ENCODE results near the gene RGS2. TPM values are rescaled to one million over a fixed set of nuclear protein-coding genes. Genes with fewer than 3 reads are reported as not detected.

The RGS2 gene
- total and polyA plus RNA-seq, 5 experiments from 2014 or later, result 9.7 to 74.8 (median 19.3) TPM

DNA sequence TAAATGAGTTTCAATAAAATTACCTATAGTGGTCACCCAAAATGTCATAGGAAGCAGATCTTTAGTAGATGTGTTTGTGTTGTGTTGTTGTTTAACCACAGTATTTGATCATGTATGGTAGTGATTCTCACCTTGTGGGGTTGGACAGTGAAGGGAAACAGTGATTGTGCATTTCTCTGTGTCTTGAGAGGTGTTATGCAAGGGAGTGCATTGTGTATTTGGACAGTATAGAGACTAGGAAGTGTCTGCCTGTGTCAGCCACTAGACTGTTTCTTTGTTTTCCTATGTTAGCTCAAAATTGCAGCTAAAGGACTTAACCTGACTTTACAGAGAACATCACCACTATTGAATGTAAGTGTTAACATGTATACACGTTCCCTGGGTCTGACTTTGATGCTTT, 6.0 kb downstream of the RGS2 start:
- DNase-seq (no peak), ATAC-seq (no peak)
- peaks cover 0 to 11% (median 4%) of the 10 kb centered on the region in 4 donors for H3K4me1 Mint-ChIP-seq
- POLR2A ChIA-PET, result no interaction called here
- H3K4me3 Mint-ChIP-seq, result no peak overlapping the region
- H3K27ac Mint-ChIP-seq, result peak overlapping the region in 1 of 10 donors; percentile 13
- no peaks in the 10 kb centered on the region for H3K9me3 Mint-ChIP-seq
- H3K27me3 Mint-ChIP-seq, result peaks cover 0 to 3% (median 0%) of the 10 kb centered on the region in 5 donors
- H3K36me3 Mint-ChIP-seq, result peaks cover 0 to 4% (median 0%) of the 10 kb centered on the region in 3 donors

DNA sequence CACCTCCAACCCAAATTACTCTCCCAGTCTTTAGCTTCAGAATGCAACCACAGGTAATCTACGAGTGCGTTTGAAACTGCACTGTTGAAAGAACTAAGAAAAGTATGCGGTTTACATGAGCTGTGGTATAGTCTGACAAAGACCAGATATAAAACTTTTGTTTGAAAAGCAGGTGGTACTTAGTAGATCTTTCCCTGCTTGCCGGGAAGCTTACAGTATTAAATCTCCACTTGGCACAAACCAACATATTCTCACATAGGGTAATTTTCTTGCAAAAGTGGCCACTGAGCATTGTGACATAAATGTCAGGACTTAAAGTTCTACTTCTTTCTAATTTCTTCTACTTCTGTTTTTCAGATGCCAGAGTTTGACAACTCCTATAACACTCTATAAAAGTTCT, 8.4 kb downstream of the RGS2 start:
- peaks cover 0 to 3% (median 0%) of the 10 kb centered on the region in 5 donors for H3K27me3 Mint-ChIP-seq
- no peak for DNase-seq
- H3K9me3 Mint-ChIP-seq, result no peaks in the 10 kb centered on the region

GRCh38 chr1:192821296-192821695, 12.5 kb downstream of the RGS2 start:
- no peaks in the 10 kb centered on the region for H3K4me1 Mint-ChIP-seq
- POLR2A ChIA-PET, result no interaction called here
- no peak for DNase-seq
- no peaks in the 10 kb centered on the region for H3K9me3 Mint-ChIP-seq
- no peak overlapping the region for H3K27ac Mint-ChIP-seq
- no peak overlapping the region for H3K4me3 Mint-ChIP-seq
- ATAC-seq, result no peak
- H3K27me3 Mint-ChIP-seq, result peaks cover 0 to 7% (median 0%) of the 10 kb centered on the region in 5 donors
- H3K36me3 Mint-ChIP-seq, result no peaks in the 10 kb centered on the region

More for the DNA sequence above, 8.4 kb downstream of the RGS2 start:
- POLR2A ChIA-PET, result no interaction called here
- no peak overlapping the region for H3K27ac Mint-ChIP-seq
- ATAC-seq, result no peak
- H3K4me1 Mint-ChIP-seq, result no peaks in the 10 kb centered on the region
- H3K4me3 Mint-ChIP-seq, result no peak overlapping the region
- H3K36me3 Mint-ChIP-seq, result no peaks in the 10 kb centered on the region

- no peaks in the 10 kb centered on the region for H3K36me3 Mint-ChIP-seq
- no peak for ATAC-seq
- no peaks in the 10 kb centered on the region for H3K4me1 Mint-ChIP-seq
- no peak overlapping the region for H3K27ac Mint-ChIP-seq
- no peaks in the 10 kb centered on the region for H3K9me3 Mint-ChIP-seq
- H3K4me3 Mint-ChIP-seq, result no peak overlapping the region
- POLR2A ChIA-PET, result no interaction called here
- no peak for DNase-seq
- peaks cover 0 to 13% (median 4%) of the 10 kb centered on the region in 5 donors for H3K27me3 Mint-ChIP-seq
Observed at GRCh38 chr1:192824511-192824910, 15.7 kb downstream of the RGS2 start.

- DNase-seq, result no peak
- Mint-ChIP-seq H3K27me3 (peaks cover 0 to 15% (median 8%) of the 10 kb centered on the region in 5 donors), H3K27ac (no peak overlapping the region), H3K36me3 (no peaks in the 10 kb centered on the region), H3K4me1 (peaks cover 0 to 2% (median under 1%) of the 10 kb centered on the region in 4 donors), H3K4me3 (no peak overlapping the region), H3K9me3 (no peaks in the 10 kb centered on the region)
- POLR2A ChIA-PET, result no interaction called here
- no peak for ATAC-seq
Observed at GRCh38 chr1:192826791-192827546, 18.1 kb downstream of the RGS2 start.

GRCh38 chr1:192830595-192831246, 21.9 kb downstream of the RGS2 start:
- DNase-seq (no peak), ATAC-seq (no peak)
- no peak overlapping the region for H3K27ac Mint-ChIP-seq
- H3K27me3 Mint-ChIP-seq, result peaks cover 0 to 13% (median 8%) of the 10 kb centered on the region in 5 donors
- POLR2A ChIA-PET, result no interaction called here
- H3K4me3 Mint-ChIP-seq, result no peak overlapping the region
- no peaks in the 10 kb centered on the region for H3K36me3 Mint-ChIP-seq
- H3K9me3 Mint-ChIP-seq, result no peaks in the 10 kb centered on the region
- H3K4me1 Mint-ChIP-seq, result peaks cover 0 to 2% (median under 1%) of the 10 kb centered on the region in 4 donors

- no peak overlapping the region for H3K4me3 Mint-ChIP-seq
- peaks cover 0 to 2% (median under 1%) of the 10 kb centered on the region in 4 donors for H3K4me1 Mint-ChIP-seq
- no peaks in the 10 kb centered on the region for H3K9me3 Mint-ChIP-seq
- peaks cover 0 to 8% (median 4%) of the 10 kb centered on the region in 5 donors for H3K27me3 Mint-ChIP-seq
- H3K27ac Mint-ChIP-seq, result no peak overlapping the region
- no peaks in the 10 kb centered on the region for H3K36me3 Mint-ChIP-seq
- no peak for DNase-seq
- POLR2A ChIA-PET, result no interaction called here
- ATAC-seq, result no peak
Observed at GRCh38 chr1:192831706-192832355, 23.0 kb downstream of the RGS2 start.

GRCh38 chr1:192832492-192832891, 23.7 kb downstream of the RGS2 start:
- no peaks in the 10 kb centered on the region for H3K36me3 Mint-ChIP-seq
- H3K4me1 Mint-ChIP-seq, result peaks cover 0 to 2% (median under 1%) of the 10 kb centered on the region in 4 donors
- DNase-seq (no peak), ATAC-seq (no peak)
- POLR2A ChIA-PET, result no interaction called here
- no peak overlapping the region for H3K27ac Mint-ChIP-seq
- peaks cover 0 to 6% (median 4%) of the 10 kb centered on the region in 5 donors for H3K27me3 Mint-ChIP-seq
- H3K9me3 Mint-ChIP-seq, result no peaks in the 10 kb centered on the region
- no peak overlapping the region for H3K4me3 Mint-ChIP-seq

GRCh38 chr1:192835116-192835515, 26.3 kb downstream of the RGS2 start:
- ATAC-seq (no peak), DNase-seq (no peak)
- Mint-ChIP-seq H3K4me3 (no peak overlapping the region), H3K9me3 (no peaks in the 10 kb centered on the region), H3K27me3 (peaks cover 0 to 9% (median 7%) of the 10 kb centered on the region in 5 donors), H3K27ac (no peak overlapping the region), H3K4me1 (peaks cover 0 to 2% (median under 1%) of the 10 kb centered on the region in 4 donors), H3K36me3 (no peaks in the 10 kb centered on the region)
- POLR2A ChIA-PET, result no interaction called here

DNA sequence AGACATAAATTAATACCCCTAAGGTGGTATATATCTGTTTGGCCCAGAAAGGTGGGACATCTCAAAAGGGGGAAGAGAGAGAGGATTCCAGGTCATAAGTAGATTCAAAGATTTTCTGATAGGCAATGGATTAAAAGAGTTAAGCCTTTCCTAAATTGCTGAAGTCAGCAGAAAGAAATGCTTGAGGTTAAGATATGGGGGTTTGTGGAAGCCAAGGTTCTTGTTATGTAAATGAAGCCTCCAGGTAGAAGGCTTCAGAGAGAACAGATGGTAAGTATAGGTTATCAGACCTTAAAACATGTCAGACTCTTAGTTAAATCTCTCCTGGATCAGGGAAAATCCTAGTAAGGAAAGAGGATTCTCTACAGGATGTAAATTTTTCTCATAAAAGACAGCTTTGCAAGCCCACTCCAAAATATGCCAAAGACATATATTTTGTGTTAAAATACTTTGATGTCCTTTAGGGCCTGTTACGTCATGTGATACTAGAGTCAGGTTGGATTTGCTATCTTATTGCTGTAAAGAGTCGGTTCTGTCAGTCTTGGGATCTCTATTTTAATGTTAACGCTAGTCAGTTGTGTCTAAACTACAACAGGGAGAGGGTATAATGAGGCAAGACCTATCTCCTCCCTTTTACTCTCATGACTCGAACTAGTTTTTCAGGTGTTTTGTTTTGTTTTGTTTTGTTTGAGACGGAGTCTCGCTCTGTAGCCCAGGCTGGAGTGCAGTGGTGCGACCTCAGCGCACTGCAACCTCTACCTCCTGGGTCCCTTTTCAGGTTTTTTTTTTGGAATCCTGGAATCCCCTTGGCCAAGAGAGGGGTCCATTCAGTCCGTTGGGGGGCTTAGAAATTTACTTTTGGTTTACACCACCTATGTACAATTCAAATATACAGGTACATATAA, 30.6 kb downstream of the RGS2 start:
- no peak overlapping the region for H3K27ac Mint-ChIP-seq
- POLR2A ChIA-PET, result no interaction called here
- peaks cover 5 to 20% (median 8%) of the 10 kb centered on the region in 5 donors for H3K27me3 Mint-ChIP-seq
- DNase-seq (no peak), ATAC-seq (no peak)
- no peaks in the 10 kb centered on the region for H3K4me1 Mint-ChIP-seq
- no peak overlapping the region for H3K4me3 Mint-ChIP-seq
- H3K9me3 Mint-ChIP-seq, result no peaks in the 10 kb centered on the region
- H3K36me3 Mint-ChIP-seq, result no peaks in the 10 kb centered on the region

GRCh38 chr1:192844360-192844759, 35.5 kb downstream of the RGS2 start:
- DNase-seq, result no peak
- POLR2A ChIA-PET, result no interaction called here

GRCh38 chr1:192846950-192847349, 38.1 kb downstream of the RGS2 start:
- Mint-ChIP-seq H3K27ac (no peak overlapping the region), H3K36me3 (no peaks in the 10 kb centered on the region)

More at GRCh38 chr1:192844360-192844759, 35.5 kb downstream of the RGS2 start:
- Mint-ChIP-seq H3K27me3 (peaks cover 2 to 19% (median 8%) of the 10 kb centered on the region in 5 donors), H3K9me3 (no peaks in the 10 kb centered on the region), H3K36me3 (no peaks in the 10 kb centered on the region), H3K4me1 (no peaks in the 10 kb centered on the region), H3K4me3 (no peak overlapping the region), H3K27ac (no peak overlapping the region)
- ATAC-seq, result no peak

More at GRCh38 chr1:192846950-192847349, 38.1 kb downstream of the RGS2 start:
- DNase-seq, result no peak
- Mint-ChIP-seq H3K9me3 (no peaks in the 10 kb centered on the region), H3K4me3 (no peak overlapping the region), H3K27me3 (peaks cover 2 to 17% (median 14%) of the 10 kb centered on the region in 5 donors), H3K4me1 (no peaks in the 10 kb centered on the region)
- ATAC-seq, result no peak
- POLR2A ChIA-PET, result no interaction called here

Measured in naive thymus-derived CD8-positive, alpha-beta T cell (primary cell).